OCI-LY7 (cell line): ENCODE data around the gene USP53.

Experiments
- EZH2phosphoT487 ChIP-seq: fragments of 200-600 bp; sonication (generic); IDR thresholded peaks from 2 replicates; pipeline ENCODE4 v1.6.1; 2018; ENCODE audit warnings: low read depth, borderline replicate concordance, mild to moderate bottlenecking, mixed run types, antibody characterized with exemption, low read length, moderate library complexity, mixed read lengths
- TF ChIP-seq, protein P1 (sequence below): fragments of 200-600 bp; sonication (generic); conservative IDR thresholded peaks from 2 replicates; pipeline ENCODE4 v1.5.1; 2014; ENCODE audit warnings: mild to moderate bottlenecking, antibody characterized with exemption, low read length, moderate library complexity, mixed read lengths

DNA sequence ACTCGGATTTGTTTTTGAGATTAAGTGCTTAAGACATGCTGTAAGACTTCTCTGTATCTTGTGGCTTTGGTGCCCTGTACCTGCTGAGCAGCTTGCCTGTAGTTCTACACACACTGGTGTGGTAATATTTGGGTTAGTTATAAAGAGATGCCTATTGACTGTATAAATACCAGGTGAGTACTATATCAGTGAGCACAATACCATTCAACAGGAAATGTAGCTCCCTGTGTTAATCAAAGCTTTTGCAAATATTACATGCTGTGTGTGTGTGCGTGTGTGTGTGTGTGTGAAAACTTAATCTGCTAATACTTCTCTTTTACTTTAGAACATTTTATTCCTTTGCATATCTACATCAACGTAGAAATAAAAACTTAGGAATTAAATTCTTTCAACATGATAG lies 46.7 kb upstream of the USP53 start:
- TF ChIP-seq, protein P1, sequence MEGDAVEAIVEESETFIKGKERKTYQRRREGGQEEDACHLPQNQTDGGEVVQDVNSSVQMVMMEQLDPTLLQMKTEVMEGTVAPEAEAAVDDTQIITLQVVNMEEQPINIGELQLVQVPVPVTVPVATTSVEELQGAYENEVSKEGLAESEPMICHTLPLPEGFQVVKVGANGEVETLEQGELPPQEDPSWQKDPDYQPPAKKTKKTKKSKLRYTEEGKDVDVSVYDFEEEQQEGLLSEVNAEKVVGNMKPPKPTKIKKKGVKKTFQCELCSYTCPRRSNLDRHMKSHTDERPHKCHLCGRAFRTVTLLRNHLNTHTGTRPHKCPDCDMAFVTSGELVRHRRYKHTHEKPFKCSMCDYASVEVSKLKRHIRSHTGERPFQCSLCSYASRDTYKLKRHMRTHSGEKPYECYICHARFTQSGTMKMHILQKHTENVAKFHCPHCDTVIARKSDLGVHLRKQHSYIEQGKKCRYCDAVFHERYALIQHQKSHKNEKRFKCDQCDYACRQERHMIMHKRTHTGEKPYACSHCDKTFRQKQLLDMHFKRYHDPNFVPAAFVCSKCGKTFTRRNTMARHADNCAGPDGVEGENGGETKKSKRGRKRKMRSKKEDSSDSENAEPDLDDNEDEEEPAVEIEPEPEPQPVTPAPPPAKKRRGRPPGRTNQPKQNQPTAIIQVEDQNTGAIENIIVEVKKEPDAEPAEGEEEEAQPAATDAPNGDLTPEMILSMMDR: no peak
- no peak for TF ChIP-seq EZH2phosphoT487
